GM21619 (cell line): ENCODE results near the gene LEF1.

Source experiments
- ATAC-seq: cut with Tn5 transposase; IDR thresholded peaks from one replicate; pipeline ENCODE4 v1.9.1; 2021; ENCODE audit not compliant: unreplicated experiment

LEF1 gene

GRCh38 chr4:108149588-108150380 is 18.9 kb downstream of the LEF1 start:
- ATAC-seq: no peak

GRCh38 chr4:108148316-108148715 is 20.4 kb downstream of the LEF1 start:
- ATAC-seq: no peak

- no peak for ATAC-seq
Measured at GRCh38 chr4:108146819-108147218, 21.9 kb downstream of the LEF1 start.

GRCh38 chr4:108146336-108146735 is 22.4 kb downstream of the LEF1 start:
- no peak for ATAC-seq

GRCh38 chr4:108144451-108144850 is 24.3 kb downstream of the LEF1 start:
- ATAC-seq: no peak

GRCh38 chr4:108143515-108143914 is 25.2 kb downstream of the LEF1 start:
- ATAC-seq: no peak

GRCh38 chr4:108142870-108143269 is 25.9 kb downstream of the LEF1 start:
- ATAC-seq: no peak

GRCh38 chr4:108141213-108141950 is 27.4 kb downstream of the LEF1 start:
- no peak for ATAC-seq

- no peak for ATAC-seq
Measured at GRCh38 chr4:108140328-108140727, 28.4 kb downstream of the LEF1 start.

GRCh38 chr4:108139089-108139488 is 29.6 kb downstream of the LEF1 start:
- peak; percentile 57 for ATAC-seq

- ATAC-seq: no peak
Measured at GRCh38 chr4:108135549-108136209, 33.1 kb downstream of the LEF1 start.

GRCh38 chr4:108130955-108131354 is 37.8 kb downstream of the LEF1 start:
- no peak for ATAC-seq

GRCh38 chr4:108129196-108129595 is 39.5 kb downstream of the LEF1 start:
- ATAC-seq: no peak

- no peak for ATAC-seq
Measured at GRCh38 chr4:108126806-108127205, 41.9 kb downstream of the LEF1 start.

- ATAC-seq: no peak
Measured at GRCh38 chr4:108120789-108121188, 47.9 kb downstream of the LEF1 start.

GRCh38 chr4:108119199-108119800 is 49.4 kb downstream of the LEF1 start:
- peak; percentile 12 for ATAC-seq

- peak; percentile 92 for ATAC-seq
Measured at GRCh38 chr4:108118505-108118904, 50.2 kb downstream of the LEF1 start.

GRCh38 chr4:108117418-108118182 is 51.1 kb downstream of the LEF1 start:
- ATAC-seq: no peak

GRCh38 chr4:108116423-108117168 is 52.1 kb downstream of the LEF1 start:
- ATAC-seq: peak; percentile 27

GRCh38 chr4:108115168-108115526 is 53.6 kb downstream of the LEF1 start:
- ATAC-seq: no peak
